Chondrocyte (in vitro differentiated cells): ENCODE results near the gene CDHR4. TPM values are rescaled to one million over a fixed set of nuclear protein-coding genes. Genes with fewer than 3 reads are reported as not detected.
"Not testable (repeated sequence)": the region's sequence is repeated elsewhere in the genome, so short reads cannot be mapped to it uniquely, and the experiment has no call there.

ENCODE experiments used
- DNase-seq: peaks from one replicate; pipeline ENCODE4 v3.0.0; 2021; ENCODE audit warnings: mixed read lengths, low spot score
- H3K27ac Mint-ChIP-seq: one replicate; pipeline ENCODE4 v1.8.0; 2021; ENCODE audit warnings: mild to moderate bottlenecking, moderate library complexity, mixed read lengths; ENCODE audit not compliant: unreplicated experiment
- H3K27me3 Mint-ChIP-seq: 2 replicates; pipeline ENCODE4 v1.8.0; 2021; ENCODE audit warnings: low read depth, mixed read lengths
- H3K36me3 Mint-ChIP-seq: 2 replicates; pipeline ENCODE4 v1.8.0; 2021; ENCODE audit warnings: low read depth, mixed read lengths
- H3K4me1 Mint-ChIP-seq: 2 replicates; pipeline ENCODE4 v1.8.0; 2021; ENCODE audit warnings: low read depth, mild to moderate bottlenecking, mixed read lengths
- H3K4me3 Mint-ChIP-seq: one replicate; pipeline ENCODE4 v1.8.0; 2021; ENCODE audit warnings: mild to moderate bottlenecking, moderate library complexity, mixed read lengths; ENCODE audit not compliant: unreplicated experiment
- H3K9me3 Mint-ChIP-seq: 2 replicates; pipeline ENCODE4 v1.8.0; 2021; ENCODE audit warnings: low read depth, mixed read lengths
- CTCF ChIP-seq: fragments of 200-600 bp; sonication (generic); IDR thresholded peaks from 2 replicates; pipeline ENCODE4 v1.5.0; 2021; ENCODE audit warnings: antibody characterized with exemption, mild to moderate bottlenecking, moderate library complexity
- total RNA-seq: library from RNA; stranded (reverse); gene quantifications from 3 replicates; pipeline ENCODE4 v1.2.1, GENCODE V29; 2021

Gene CDHR4
- total RNA-seq, 1 donor from 2014 or later = not detected

- no peak for TF ChIP-seq CTCF
- H3K36me3 Mint-ChIP-seq = peaks cover 1% of the 10 kb centered on the region
- peaks cover 24% of the 10 kb centered on the region for H3K4me1 Mint-ChIP-seq
- DNase-seq = no peak
- H3K27ac Mint-ChIP-seq = peak overlapping the region; percentile 12
- no peaks in the 10 kb centered on the region for H3K27me3 Mint-ChIP-seq
- no peaks in the 10 kb centered on the region for H3K9me3 Mint-ChIP-seq
- H3K4me3 Mint-ChIP-seq = no peak overlapping the region
Observed at GRCh38 chr3:49787536-49787935, 12.1 kb downstream of the CDHR4 start.

- no peak for DNase-seq
- peak overlapping the region; percentile 81 for H3K4me3 Mint-ChIP-seq
- peaks cover 1% of the 10 kb centered on the region for H3K36me3 Mint-ChIP-seq
- no peaks in the 10 kb centered on the region for H3K27me3 Mint-ChIP-seq
- peaks cover 24% of the 10 kb centered on the region for H3K4me1 Mint-ChIP-seq
- peak overlapping the region; percentile 97 for H3K27ac Mint-ChIP-seq
- no peak for TF ChIP-seq CTCF
- H3K9me3 Mint-ChIP-seq = no peaks in the 10 kb centered on the region
Observed at GRCh38 chr3:49787182-49787464, 12.6 kb downstream of the CDHR4 start.

- no peaks in the 10 kb centered on the region for H3K9me3 Mint-ChIP-seq
- TF ChIP-seq CTCF = no peak
- peak within 1 kb of the TSS; percentile 81 for H3K4me3 Mint-ChIP-seq
- H3K27me3 Mint-ChIP-seq = no peaks in the 10 kb centered on the region
- H3K36me3 Mint-ChIP-seq = peaks cover 1% of the 10 kb centered on the region
- DNase-seq = peak; percentile 100
- H3K27ac Mint-ChIP-seq = peak within 1 kb of the TSS; percentile 97
- peaks cover 25% of the 10 kb centered on the region for H3K4me1 Mint-ChIP-seq
Observed at GRCh38 chr3:49786357-49787181, 13.1 kb downstream of the CDHR4 start, which contains the start of gene IP6K1. IP6K1 (minus strand) TSS chr3:49786542; CDS start chr3:49748040, 38,502 bp downstream.

GRCh38 chr3:49785565-49786356, 13.9 kb downstream of the CDHR4 start:
- peak; percentile 86 for DNase-seq
- Mint-ChIP-seq H3K4me3 (peak overlapping the region; percentile 81), H3K27ac (peak overlapping the region; percentile 80), H3K4me1 (peaks cover 32% of the 10 kb centered on the region), H3K9me3 (no peaks in the 10 kb centered on the region), H3K27me3 (no peaks in the 10 kb centered on the region), H3K36me3 (peaks cover 3% of the 10 kb centered on the region)
- no peak for TF ChIP-seq CTCF

GRCh38 chr3:49782277-49782676, 17.4 kb downstream of the CDHR4 start:
- not testable (repeated sequence) for H3K27ac Mint-ChIP-seq, H3K4me3 Mint-ChIP-seq, H3K36me3 Mint-ChIP-seq, H3K9me3 Mint-ChIP-seq, H3K27me3 Mint-ChIP-seq
- DNase-seq = peak; percentile 51
- peaks cover 46% of the 10 kb centered on the region for H3K4me1 Mint-ChIP-seq
